Neural cell (in vitro differentiated cells): ENCODE data around the gene GAMT. TPM values are rescaled to one million over a fixed set of nuclear protein-coding genes. Genes with fewer than 3 reads are reported as not detected.

ENCODE experiments used
- H2AFZ ChIP-seq: fragments of 200-600, 300-800 bp; sonication (generic), shearing (Covaris generic); 2 replicates; pipeline ENCODE4 v1.6.0; 2014; ENCODE audit warnings: low read depth, mild to moderate bottlenecking, antibody characterized with exemption, low read length, moderate library complexity
- H3F3A ChIP-seq: fragments of 200-600 bp; shearing (Covaris generic); 2 replicates; pipeline ENCODE4 v1.6.1; 2016; ENCODE audit warnings: mild to moderate bottlenecking, moderate library complexity, mixed read lengths, antibody characterized with exemption, low read length; ENCODE audit not compliant: insufficient read depth, poor library complexity, severe bottlenecking
- H3K27ac ChIP-seq: fragments of 200-600, 300-800 bp; sonication (generic), shearing (Covaris generic); 2 replicates; pipeline ENCODE4 v1.5.1; 2014; ENCODE audit warnings: mild to moderate bottlenecking, low read length, moderate library complexity
- H3K27me3 ChIP-seq: fragments of 300-800, 200-600 bp; sonication (generic), shearing (Covaris generic); 2 replicates; pipeline ENCODE4 v1.6.0; 2014; ENCODE audit warnings: mild to moderate bottlenecking, low read depth, low read length, moderate library complexity; ENCODE audit not compliant: insufficient read depth
- H3K36me3 ChIP-seq: fragments of 300-800, 200-600 bp; sonication (generic), shearing (Covaris generic); 2 replicates; pipeline ENCODE4 v1.5.1; 2014; ENCODE audit warnings: mild to moderate bottlenecking, antibody characterized with exemption, low read length, moderate library complexity; ENCODE audit not compliant: insufficient read depth
- H3K4me2 ChIP-seq: fragments of 300-800, 200-600 bp; sonication (generic), shearing (Covaris generic); 2 replicates; pipeline ENCODE4 v1.6.0; 2014; ENCODE audit warnings: mild to moderate bottlenecking, low read length
- H3K4me3 ChIP-seq: fragments of 300-800, 200-600 bp; sonication (generic), shearing (Covaris generic); 2 replicates; pipeline ENCODE4 v1.5.1; 2014; ENCODE audit warnings: mild to moderate bottlenecking, low read length, moderate library complexity
- H3K79me2 ChIP-seq: fragments of 200-600 bp; shearing (Covaris generic); replicated peaks from 2 replicates; pipeline ENCODE4 v1.6.0; 2014; ENCODE audit warnings: mild to moderate bottlenecking, low read length, moderate library complexity; ENCODE audit not compliant: insufficient read depth
- H3K9ac ChIP-seq: fragments of 300-800, 200-600 bp; sonication (generic), shearing (Covaris generic); 2 replicates; pipeline ENCODE4 v1.6.1; 2016; ENCODE audit warnings: mild to moderate bottlenecking, low read length, mixed read lengths
- H3K9me2 ChIP-seq: fragments of 200-600 bp; shearing (Covaris generic); 2 replicates; pipeline ENCODE4 v1.6.1; 2016; ENCODE audit warnings: mild to moderate bottlenecking, low read length, mixed read lengths; ENCODE audit not compliant: insufficient read depth
- H3K9me3 ChIP-seq: fragments of 200-600, 300-800 bp; sonication (generic), shearing (Covaris generic); 2 replicates; pipeline ENCODE4 v1.6.1; 2016; ENCODE audit warnings: mild to moderate bottlenecking, mixed run types, low read length, moderate library complexity, mixed read lengths
- H4K20me1 ChIP-seq: fragments of 200-600 bp; shearing (Covaris generic); 2 replicates; pipeline ENCODE4 v1.6.1; 2016; ENCODE audit warnings: mild to moderate bottlenecking, mixed run types; ENCODE audit not compliant: insufficient read depth
- EP300 ChIP-seq: fragments of 450-650 bp; conservative IDR thresholded peaks from 2 replicates; pipeline ENCODE4 v1.6.1; 2014; ENCODE audit warnings: antibody characterized with exemption, mild to moderate bottlenecking, moderate library complexity; ENCODE audit not compliant: poor library complexity, severe bottlenecking
- EZH2 ChIP-seq: fragments of 200-600, 300-800 bp; shearing (Covaris generic), sonication (generic); IDR thresholded peaks from 2 replicates; pipeline ENCODE4 v1.6.1; 2014; ENCODE audit warnings: antibody characterized with exemption, low read length, borderline replicate concordance, mild to moderate bottlenecking; ENCODE audit not compliant: insufficient read depth, poor library complexity, severe bottlenecking
- MXI1 ChIP-seq: fragments of 450-650 bp; conservative IDR thresholded peaks from 2 replicates; pipeline ENCODE4 v1.6.1; 2014; ENCODE audit warnings: antibody characterized with exemption, mild to moderate bottlenecking; ENCODE audit not compliant: poor library complexity, severe bottlenecking
- POLR2AphosphoS5 ChIP-seq: IDR thresholded peaks from 2 replicates; pipeline ENCODE4 v1.6.1; 2012
- RAD21 ChIP-seq: fragments of 450-650 bp; conservative IDR thresholded peaks from 2 replicates; pipeline ENCODE4 v1.6.1; 2014; ENCODE audit warnings: antibody characterized with exemption, mild to moderate bottlenecking, moderate library complexity
- SMC3 ChIP-seq: fragments of 450-650 bp; conservative IDR thresholded peaks from 2 replicates; pipeline ENCODE4 v1.6.1; 2014; ENCODE audit warnings: antibody characterized with exemption, mild to moderate bottlenecking, moderate library complexity; ENCODE audit not compliant: poor library complexity
- TAF1 ChIP-seq: IDR thresholded peaks from 2 replicates; pipeline ENCODE4 v1.6.1; 2012; ENCODE audit warnings: low read depth
- polyA plus RNA-seq: library from polyadenylated mRNA; depleted of rRNA; stranded (reverse); fragments of >200 nt; gene quantifications from 2 replicates; pipeline ENCODE4 v1.2.3, GENCODE V29; 2014
- TF ChIP-seq, protein P1 (sequence below): IDR thresholded peaks from 2 replicates; pipeline ENCODE4 v1.6.1; 2012; ENCODE audit warnings: borderline replicate concordance
- TF ChIP-seq, protein P2 (sequence below): fragments of 450-650 bp; IDR thresholded peaks from 2 replicates; pipeline ENCODE4 v1.5.1; 2014; ENCODE audit warnings: antibody characterized with exemption, mild to moderate bottlenecking, moderate library complexity; ENCODE audit not compliant: poor library complexity, severe bottlenecking

GAMT gene
- polyA plus RNA-seq, 1 donor from 2014 or later, result 32.5 TPM

DNA sequence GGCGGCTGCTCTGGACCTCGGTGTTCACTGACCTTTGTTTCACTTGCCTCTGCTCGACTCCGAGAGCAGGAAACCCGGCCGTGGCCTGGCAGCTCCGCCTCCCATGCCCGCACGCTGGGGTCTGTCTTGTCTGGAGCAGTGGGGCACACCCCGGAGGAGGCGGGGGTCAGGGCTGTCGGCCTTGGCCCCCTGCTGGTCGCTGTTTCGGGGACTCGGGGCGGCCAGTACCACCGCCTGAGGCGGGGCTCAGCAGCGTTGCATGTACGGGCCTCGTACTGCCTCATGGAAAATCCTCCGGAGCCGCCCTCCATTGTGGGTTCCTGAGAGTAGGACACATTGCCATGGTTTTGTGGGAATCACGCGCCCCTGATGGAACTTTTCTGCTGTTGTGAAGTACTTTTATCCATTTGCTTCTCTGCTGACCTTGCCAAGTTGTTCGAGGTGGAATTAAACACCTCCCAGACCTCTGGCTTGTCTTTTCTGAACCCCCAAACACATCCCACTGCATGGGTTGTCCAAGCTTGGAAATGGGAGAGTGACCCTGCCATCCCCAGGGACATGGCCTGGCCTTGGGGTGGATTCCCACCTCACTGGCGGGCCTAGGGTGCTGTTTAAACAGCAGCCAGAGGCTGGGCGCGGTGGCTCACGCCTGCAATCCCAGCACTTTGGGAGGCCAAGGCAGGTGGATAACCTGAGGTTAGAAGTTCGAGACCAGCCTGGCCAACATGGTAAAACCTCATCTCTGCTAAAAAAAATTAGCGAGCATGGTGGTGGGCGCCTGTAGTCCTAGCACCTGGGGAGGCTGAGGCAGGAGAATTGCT is 23.2 kb downstream of the GAMT start:
- Histone ChIP-seq H3K9me3 (no peaks in the 10 kb centered on the region), H3K4me2 (no peak overlapping the region), H3K4me3 (no peak overlapping the region), H3K9me2 (no peaks in the 10 kb centered on the region), H2AFZ (no peak overlapping the region), H3K36me3 (no peaks in the 10 kb centered on the region), H3K9ac (no peak overlapping the region), H4K20me1 (no peaks in the 10 kb centered on the region), H3K27ac (no peak overlapping the region), H3F3A (no peaks in the 10 kb centered on the region), H3K79me2 (no peaks in the 10 kb centered on the region), H3K27me3 (no peaks in the 10 kb centered on the region)
- no peak for TF ChIP-seq TAF1
- TF ChIP-seq EZH2, result no peak
- TF ChIP-seq, protein P1, sequence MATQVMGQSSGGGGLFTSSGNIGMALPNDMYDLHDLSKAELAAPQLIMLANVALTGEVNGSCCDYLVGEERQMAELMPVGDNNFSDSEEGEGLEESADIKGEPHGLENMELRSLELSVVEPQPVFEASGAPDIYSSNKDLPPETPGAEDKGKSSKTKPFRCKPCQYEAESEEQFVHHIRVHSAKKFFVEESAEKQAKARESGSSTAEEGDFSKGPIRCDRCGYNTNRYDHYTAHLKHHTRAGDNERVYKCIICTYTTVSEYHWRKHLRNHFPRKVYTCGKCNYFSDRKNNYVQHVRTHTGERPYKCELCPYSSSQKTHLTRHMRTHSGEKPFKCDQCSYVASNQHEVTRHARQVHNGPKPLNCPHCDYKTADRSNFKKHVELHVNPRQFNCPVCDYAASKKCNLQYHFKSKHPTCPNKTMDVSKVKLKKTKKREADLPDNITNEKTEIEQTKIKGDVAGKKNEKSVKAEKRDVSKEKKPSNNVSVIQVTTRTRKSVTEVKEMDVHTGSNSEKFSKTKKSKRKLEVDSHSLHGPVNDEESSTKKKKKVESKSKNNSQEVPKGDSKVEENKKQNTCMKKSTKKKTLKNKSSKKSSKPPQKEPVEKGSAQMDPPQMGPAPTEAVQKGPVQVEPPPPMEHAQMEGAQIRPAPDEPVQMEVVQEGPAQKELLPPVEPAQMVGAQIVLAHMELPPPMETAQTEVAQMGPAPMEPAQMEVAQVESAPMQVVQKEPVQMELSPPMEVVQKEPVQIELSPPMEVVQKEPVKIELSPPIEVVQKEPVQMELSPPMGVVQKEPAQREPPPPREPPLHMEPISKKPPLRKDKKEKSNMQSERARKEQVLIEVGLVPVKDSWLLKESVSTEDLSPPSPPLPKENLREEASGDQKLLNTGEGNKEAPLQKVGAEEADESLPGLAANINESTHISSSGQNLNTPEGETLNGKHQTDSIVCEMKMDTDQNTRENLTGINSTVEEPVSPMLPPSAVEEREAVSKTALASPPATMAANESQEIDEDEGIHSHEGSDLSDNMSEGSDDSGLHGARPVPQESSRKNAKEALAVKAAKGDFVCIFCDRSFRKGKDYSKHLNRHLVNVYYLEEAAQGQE, result no peak
- no peak for TF ChIP-seq POLR2AphosphoS5
- no peak for TF ChIP-seq RAD21
- no peak for TF ChIP-seq EP300
- TF ChIP-seq, protein P2, sequence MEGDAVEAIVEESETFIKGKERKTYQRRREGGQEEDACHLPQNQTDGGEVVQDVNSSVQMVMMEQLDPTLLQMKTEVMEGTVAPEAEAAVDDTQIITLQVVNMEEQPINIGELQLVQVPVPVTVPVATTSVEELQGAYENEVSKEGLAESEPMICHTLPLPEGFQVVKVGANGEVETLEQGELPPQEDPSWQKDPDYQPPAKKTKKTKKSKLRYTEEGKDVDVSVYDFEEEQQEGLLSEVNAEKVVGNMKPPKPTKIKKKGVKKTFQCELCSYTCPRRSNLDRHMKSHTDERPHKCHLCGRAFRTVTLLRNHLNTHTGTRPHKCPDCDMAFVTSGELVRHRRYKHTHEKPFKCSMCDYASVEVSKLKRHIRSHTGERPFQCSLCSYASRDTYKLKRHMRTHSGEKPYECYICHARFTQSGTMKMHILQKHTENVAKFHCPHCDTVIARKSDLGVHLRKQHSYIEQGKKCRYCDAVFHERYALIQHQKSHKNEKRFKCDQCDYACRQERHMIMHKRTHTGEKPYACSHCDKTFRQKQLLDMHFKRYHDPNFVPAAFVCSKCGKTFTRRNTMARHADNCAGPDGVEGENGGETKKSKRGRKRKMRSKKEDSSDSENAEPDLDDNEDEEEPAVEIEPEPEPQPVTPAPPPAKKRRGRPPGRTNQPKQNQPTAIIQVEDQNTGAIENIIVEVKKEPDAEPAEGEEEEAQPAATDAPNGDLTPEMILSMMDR, result no peak
- no peak for TF ChIP-seq MXI1
- no peak for TF ChIP-seq SMC3

DNA sequence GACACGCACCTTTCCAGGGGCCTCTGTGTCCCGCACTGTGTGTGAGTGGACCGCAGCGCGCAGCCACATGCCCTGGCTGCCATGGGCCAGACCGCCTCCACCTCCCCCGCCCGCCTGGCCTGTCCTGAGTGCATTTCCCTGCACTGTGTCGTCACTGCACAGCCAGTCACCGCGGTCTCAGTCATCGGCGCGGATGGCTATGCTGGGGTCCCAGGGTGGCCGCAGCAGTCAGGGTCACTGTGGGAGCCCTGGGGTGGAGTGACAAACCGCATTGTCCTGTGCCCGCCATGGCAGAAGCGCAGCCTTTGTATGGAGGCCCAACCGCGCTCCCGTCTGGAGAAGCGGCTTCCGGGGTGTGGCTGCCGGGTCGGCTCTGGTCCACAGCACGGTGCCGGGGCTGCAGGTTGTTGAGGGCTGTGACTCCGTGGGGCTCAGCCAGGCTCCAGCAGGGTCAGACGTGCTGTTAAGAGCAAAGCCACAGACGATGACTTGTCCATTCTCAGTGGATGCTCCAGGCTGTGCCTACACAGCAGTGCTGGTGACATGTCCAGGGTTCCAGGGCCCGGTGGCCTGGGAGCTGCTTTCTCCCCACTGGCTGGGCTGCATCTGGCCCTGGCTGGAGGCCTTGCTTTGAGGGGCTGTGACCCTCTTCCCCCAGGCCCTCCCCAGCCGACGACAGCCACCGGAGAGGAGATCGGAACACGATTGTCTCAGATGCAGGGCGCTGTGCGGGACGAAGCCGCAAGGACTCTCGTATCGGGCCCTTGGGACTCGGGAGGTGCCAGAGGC is 24.0 kb downstream of the GAMT start:
- Histone ChIP-seq H4K20me1 (no peaks in the 10 kb centered on the region), H3K36me3 (no peaks in the 10 kb centered on the region)

More for the DNA sequence above, 24.0 kb downstream of the GAMT start:
- Histone ChIP-seq H3K4me2 (no peak overlapping the region), H3K27ac (no peak overlapping the region), H3K9ac (no peak overlapping the region), H3K9me2 (no peaks in the 10 kb centered on the region), H3K79me2 (no peaks in the 10 kb centered on the region), H3K27me3 (no peaks in the 10 kb centered on the region), H3K4me3 (no peak overlapping the region), H2AFZ (no peak overlapping the region), H3F3A (no peaks in the 10 kb centered on the region), H3K9me3 (no peaks in the 10 kb centered on the region)
- no peak for TF ChIP-seq EP300
- TF ChIP-seq, protein P1, result no peak
- no peak for TF ChIP-seq POLR2AphosphoS5
- no peak for TF ChIP-seq SMC3
- TF ChIP-seq MXI1, result no peak
- TF ChIP-seq RAD21, result no peak
- TF ChIP-seq TAF1, result no peak
